ENCODE data around the gene AKAP8.

The AKAP8 gene

GRCh38 chr19:15373644-15374043 lies 5.9 kb downstream of the AKAP8 start:
- Histone ChIP-seq H3K9ac (ENCODE audit: low read depth, low read length, poor library complexity) (peak overlapping the region; percentile 21), H3K14ac (ENCODE audit: low read length) (no peak overlapping the region), H3K27me3 (ENCODE audit: control insufficient read depth in 3 of 3, insufficient read depth in 3 of 3, low read depth in 1 of 3, low read length in 3 of 3) (no peaks in the 10 kb centered on the region), H2BK15ac (ENCODE audit: low read length) (no peak overlapping the region), H3K4me3 (ENCODE audit: low read length in 2 of 2) (no peak overlapping the region), H2BK12ac (ENCODE audit: low read length) (no peak overlapping the region), H3K4me1 (ENCODE audit: control insufficient read depth in 2 of 2, insufficient read depth in 1 of 2, low read depth in 1 of 2, low read length in 2 of 2) (peaks cover 2 to 9% of the 10 kb centered on the region in 2 donors), H3K18ac (ENCODE audit: low read length) (no peak overlapping the region), H3K4ac (ENCODE audit: low read length) (no peak overlapping the region), H3K36me3 (replicated peaks in 1 of 2; ENCODE audit: control insufficient read depth in 2 of 2, insufficient read depth in 2 of 2, low read length in 2 of 2) (peaks cover 37 to 68% of the 10 kb centered on the region in 2 donors), H4K91ac (ENCODE audit: low read depth, low read length, poor library complexity) (no peak overlapping the region), H2BK120ac (ENCODE audit: low read depth, low read length) (no peak overlapping the region), H2AFZ (ENCODE audit: low read length) (no peak overlapping the region), H3K27ac (replicated peaks; ENCODE audit: low read length) (no peak overlapping the region), H3K79me1 (ENCODE audit: low read depth, low read length) (peaks cover 23% of the 10 kb centered on the region), H4K8ac (ENCODE audit: low read depth, low read length) (no peak overlapping the region), H3K9me3 (replicated peaks in 1 of 2; ENCODE audit: control insufficient read depth in 2 of 2, insufficient read depth in 1 of 2, low read depth in 1 of 2, low read length in 2 of 2) (no peaks in the 10 kb centered on the region), H3K23ac (ENCODE audit: low read depth, low read length, poor library complexity) (no peak overlapping the region), H2BK5ac (ENCODE audit: low read length) (peak overlapping the region; percentile 39), H2AK5ac (ENCODE audit: low read depth, low read length) (no peak overlapping the region), H3K4me2 (ENCODE audit: insufficient read depth, low read length, poor library complexity, severe bottlenecking) (no peak overlapping the region)
- no peak for DNase-seq (ENCODE audit: low spot score)
- WGBS, 2 donors (ENCODE audit: extremely low coverage in 2 of 2, insufficient read length in 2 of 2, insufficient replicate concordance in 1 of 2): no CpG with 5 or more reads among the region's 22 CpGs

GRCh38 chr19:15372891-15373301 lies 6.7 kb downstream of the AKAP8 start:
- Histone ChIP-seq H2BK5ac (ENCODE audit: low read length) (no peak overlapping the region), H4K91ac (ENCODE audit: low read depth, low read length, poor library complexity) (no peak overlapping the region), H3K27ac (replicated peaks; ENCODE audit: low read length) (no peak overlapping the region), H3K14ac (ENCODE audit: low read length) (no peak overlapping the region), H2BK120ac (ENCODE audit: low read depth, low read length) (no peak overlapping the region), H2AK5ac (ENCODE audit: low read depth, low read length) (no peak overlapping the region), H2AFZ (ENCODE audit: low read length) (no peak overlapping the region), H2BK12ac (ENCODE audit: low read length) (no peak overlapping the region), H3K4me3 (ENCODE audit: low read length in 2 of 2) (no peak overlapping the region), H3K27me3 (ENCODE audit: control insufficient read depth in 3 of 3, insufficient read depth in 3 of 3, low read depth in 1 of 3, low read length in 3 of 3) (no peaks in the 10 kb centered on the region), H3K4me2 (ENCODE audit: insufficient read depth, low read length, poor library complexity, severe bottlenecking) (no peak overlapping the region), H3K23ac (ENCODE audit: low read depth, low read length, poor library complexity) (peak overlapping the region; percentile 65), H4K8ac (ENCODE audit: low read depth, low read length) (no peak overlapping the region), H3K4me1 (ENCODE audit: control insufficient read depth in 2 of 2, insufficient read depth in 1 of 2, low read depth in 1 of 2, low read length in 2 of 2) (peaks cover 2 to 7% of the 10 kb centered on the region in 2 donors), H3K9ac (ENCODE audit: low read depth, low read length, poor library complexity) (peak overlapping the region; percentile 30), H3K18ac (ENCODE audit: low read length) (no peak overlapping the region), H2BK15ac (ENCODE audit: low read length) (no peak overlapping the region), H3K9me3 (replicated peaks in 1 of 2; ENCODE audit: control insufficient read depth in 2 of 2, insufficient read depth in 1 of 2, low read depth in 1 of 2, low read length in 2 of 2) (no peaks in the 10 kb centered on the region), H3K79me1 (ENCODE audit: low read depth, low read length) (peaks cover 19% of the 10 kb centered on the region), H3K36me3 (replicated peaks in 1 of 2; ENCODE audit: control insufficient read depth in 2 of 2, insufficient read depth in 2 of 2, low read length in 2 of 2) (peaks cover 44 to 76% of the 10 kb centered on the region in 2 donors), H3K4ac (ENCODE audit: low read length) (no peak overlapping the region)
- WGBS, 2 donors (ENCODE audit: extremely low coverage in 2 of 2, insufficient read length in 2 of 2, insufficient replicate concordance in 1 of 2): no CpG with 5 or more reads among the region's 30 CpGs
- DNase-seq (ENCODE audit: low spot score): no peak

GRCh38 chr19:15372470-15372869 lies 7.1 kb downstream of the AKAP8 start:
- H4K8ac ChIP-seq (ENCODE audit: low read depth, low read length): no peak overlapping the region
- no peak overlapping the region for H2BK120ac ChIP-seq (ENCODE audit: low read depth, low read length)
- H4K91ac ChIP-seq (ENCODE audit: low read depth, low read length, poor library complexity): no peak overlapping the region
- no peak overlapping the region for H2AFZ ChIP-seq (ENCODE audit: low read length)
- peaks cover 16% of the 10 kb centered on the region for H3K79me1 ChIP-seq (ENCODE audit: low read depth, low read length)
- no peak overlapping the region for H2BK15ac ChIP-seq (ENCODE audit: low read length)
- H3K4me1 ChIP-seq (ENCODE audit: control insufficient read depth in 2 of 2, insufficient read depth in 1 of 2, low read depth in 1 of 2, low read length in 2 of 2): peaks cover 0 to 4% of the 10 kb centered on the region in 2 donors
- H3K27ac ChIP-seq (replicated peaks; ENCODE audit: low read length): no peak overlapping the region
- H3K9me3 ChIP-seq (replicated peaks in 1 of 2; ENCODE audit: control insufficient read depth in 2 of 2, insufficient read depth in 1 of 2, low read depth in 1 of 2, low read length in 2 of 2): no peaks in the 10 kb centered on the region
- no peaks in the 10 kb centered on the region for H3K27me3 ChIP-seq (ENCODE audit: control insufficient read depth in 3 of 3, insufficient read depth in 3 of 3, low read depth in 1 of 3, low read length in 3 of 3)
- H3K4me3 ChIP-seq (ENCODE audit: low read length in 2 of 2): no peak overlapping the region
- peaks cover 48 to 80% of the 10 kb centered on the region in 2 donors for H3K36me3 ChIP-seq (replicated peaks in 1 of 2; ENCODE audit: control insufficient read depth in 2 of 2, insufficient read depth in 2 of 2, low read length in 2 of 2)
- peak overlapping the region; percentile 65 for H3K23ac ChIP-seq (ENCODE audit: low read depth, low read length, poor library complexity)
- H2BK12ac ChIP-seq (ENCODE audit: low read length): no peak overlapping the region
- H2AK5ac ChIP-seq (ENCODE audit: low read depth, low read length): no peak overlapping the region
- peak overlapping the region; percentile 30 for H3K9ac ChIP-seq (ENCODE audit: low read depth, low read length, poor library complexity)
- H3K4ac ChIP-seq (ENCODE audit: low read length): no peak overlapping the region
- DNase-seq (ENCODE audit: low spot score): no peak
- no peak overlapping the region for H3K14ac ChIP-seq (ENCODE audit: low read length)
- no peak overlapping the region for H3K4me2 ChIP-seq (ENCODE audit: insufficient read depth, low read length, poor library complexity, severe bottlenecking)
- H3K18ac ChIP-seq (ENCODE audit: low read length): no peak overlapping the region
- no peak overlapping the region for H2BK5ac ChIP-seq (ENCODE audit: low read length)
- WGBS, 2 donors (ENCODE audit: extremely low coverage in 2 of 2, insufficient read length in 2 of 2, insufficient replicate concordance in 1 of 2): no CpG with 5 or more reads among the region's 14 CpGs

GRCh38 chr19:15371786-15372380 lies 7.7 kb downstream of the AKAP8 start:
- no peak overlapping the region for H3K9ac ChIP-seq (ENCODE audit: low read depth, low read length, poor library complexity)
- no peak overlapping the region for H3K27ac ChIP-seq (replicated peaks; ENCODE audit: low read length)
- H3K27me3 ChIP-seq (ENCODE audit: control insufficient read depth in 3 of 3, insufficient read depth in 3 of 3, low read depth in 1 of 3, low read length in 3 of 3): no peaks in the 10 kb centered on the region
- H3K79me1 ChIP-seq (ENCODE audit: low read depth, low read length): peaks cover 16% of the 10 kb centered on the region
- no peak overlapping the region for H2AFZ ChIP-seq (ENCODE audit: low read length)
- H2BK120ac ChIP-seq (ENCODE audit: low read depth, low read length): no peak overlapping the region
- H4K91ac ChIP-seq (ENCODE audit: low read depth, low read length, poor library complexity): no peak overlapping the region
- H3K4me1 ChIP-seq (ENCODE audit: control insufficient read depth in 2 of 2, insufficient read depth in 1 of 2, low read depth in 1 of 2, low read length in 2 of 2): no peaks in the 10 kb centered on the region
- WGBS, 2 donors (ENCODE audit: extremely low coverage in 2 of 2, insufficient read length in 2 of 2, insufficient replicate concordance in 1 of 2): no CpG with 5 or more reads among the region's 17 CpGs
- no peak overlapping the region for H2BK5ac ChIP-seq (ENCODE audit: low read length)
- no peak overlapping the region for H3K4me3 ChIP-seq (ENCODE audit: low read length in 2 of 2)
- no peak overlapping the region for H3K4ac ChIP-seq (ENCODE audit: low read length)
- no peak overlapping the region for H3K14ac ChIP-seq (ENCODE audit: low read length)
- no peaks in the 10 kb centered on the region for H3K9me3 ChIP-seq (replicated peaks in 1 of 2; ENCODE audit: control insufficient read depth in 2 of 2, insufficient read depth in 1 of 2, low read depth in 1 of 2, low read length in 2 of 2)
- no peak overlapping the region for H3K18ac ChIP-seq (ENCODE audit: low read length)
- no peak overlapping the region for H4K8ac ChIP-seq (ENCODE audit: low read depth, low read length)
- peaks cover 52 to 86% of the 10 kb centered on the region in 2 donors for H3K36me3 ChIP-seq (replicated peaks in 1 of 2; ENCODE audit: control insufficient read depth in 2 of 2, insufficient read depth in 2 of 2, low read length in 2 of 2)
- no peak for DNase-seq (ENCODE audit: low spot score)
- H2AK5ac ChIP-seq (ENCODE audit: low read depth, low read length): no peak overlapping the region
- H2BK12ac ChIP-seq (ENCODE audit: low read length): no peak overlapping the region
- no peak overlapping the region for H3K4me2 ChIP-seq (ENCODE audit: insufficient read depth, low read length, poor library complexity, severe bottlenecking)
- H2BK15ac ChIP-seq (ENCODE audit: low read length): no peak overlapping the region
- no peak overlapping the region for H3K23ac ChIP-seq (ENCODE audit: low read depth, low read length, poor library complexity)

Measured in neuronal stem cell (in vitro differentiated cells).